ENCODE results near the gene SLC44A1. TPM values are rescaled to one million over a fixed set of nuclear protein-coding genes. Genes with fewer than 3 reads are reported as not detected.

The SLC44A1 gene
- total and polyA plus RNA-seq, 10 of the 15 experiments (the other 5 are each of a cell fraction or from before 2014, with no cell fraction given) = 2.4 to 21.2 (median 12.4) TPM

DNA sequence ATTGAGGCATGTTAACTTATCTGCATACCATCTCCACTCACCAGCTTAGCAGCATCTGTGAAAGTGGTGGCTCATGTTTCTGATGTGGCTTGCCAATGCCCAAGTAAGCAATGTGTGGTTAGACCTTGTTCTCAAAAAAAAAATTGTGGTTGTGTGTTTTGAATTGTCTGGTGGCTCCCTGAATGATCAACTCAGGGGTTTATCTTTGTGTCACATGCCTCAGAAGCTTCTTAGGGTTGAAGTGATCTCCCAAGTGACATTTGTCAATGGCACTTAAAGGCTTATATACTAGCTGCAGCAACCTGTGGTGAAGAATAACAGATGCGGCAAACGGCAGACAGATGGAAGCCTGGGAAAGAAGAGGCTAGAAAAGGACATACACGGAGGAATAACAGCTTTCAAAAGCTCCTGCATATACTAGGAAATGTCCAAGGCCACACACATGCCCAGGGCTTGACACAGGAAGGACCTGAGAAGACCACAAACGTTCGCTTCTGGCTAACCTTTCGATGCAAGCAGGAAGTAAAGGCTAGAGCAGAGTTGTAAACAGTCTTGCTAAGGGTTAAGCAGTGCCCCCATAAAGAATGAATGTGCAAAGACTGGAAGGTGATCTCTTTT, 161.2 kb downstream of the SLC44A1 start (continued):
- TF ChIP-seq E4F1 (IDR thresholded peaks at IDR 0.05; ENCODE audit: borderline replicate concordance, partially characterized antibody) (no peak), NFIC (IDR thresholded peaks at IDR 0.05; ENCODE audit: low read depth, low read length) (peak; percentile 61; the same call in 1 of the 2 replicates), YY1 (IDR thresholded peaks at IDR 0.05; ENCODE audit: low read depth, low read length) (no peak), ZBTB33 (IDR thresholded peaks at IDR 0.05) (no peak), NRF1 (conservative IDR thresholded peaks at IDR 0.05; ENCODE audit: low read depth, low read length) (no peak), ZZZ3 (IDR thresholded peaks at IDR 0.05; ENCODE audit: control insufficient read depth, insufficient read length, low read depth) (no peak), MAX (IDR thresholded peaks at IDR 0.05; ENCODE audit: low read depth, low read length) (no peak), MXI1 (IDR thresholded peaks at IDR 0.05; ENCODE audit: low read depth, low read length) (no peak), MEF2B (IDR thresholded peaks at IDR 0.05; ENCODE audit: partially characterized antibody, poor library complexity, severe bottlenecking) (peak; percentile 88), HCFC1 (IDR thresholded peaks at IDR 0.05; ENCODE audit: low read length) (no peak), SPI1 (IDR thresholded peaks at IDR 0.05; ENCODE audit: borderline replicate concordance, insufficient read depth, low read depth, low read length) (no peak), TCF12 (IDR thresholded peaks at IDR 0.05; ENCODE audit: low read depth, low read length) (no peak), SUPT20H (IDR thresholded peaks at IDR 0.05; ENCODE audit: borderline replicate concordance, control insufficient read depth, low read depth, low read length) (no peak), GABPA (IDR thresholded peaks at IDR 0.05; ENCODE audit: low read depth) (no peak), CREB1 (IDR thresholded peaks at IDR 0.05; ENCODE audit: low read depth) (0 out of 2 replicates have a peak, but pooled peaks have one; percentile 20), NBN (IDR thresholded peaks at IDR 0.05) (0 out of 2 replicates have a peak, but pooled peaks have one; percentile 61), NR2F1 (conservative IDR thresholded peaks at IDR 0.05) (peak; percentile 91), ASH2L (IDR thresholded peaks at IDR 0.05; ENCODE audit: borderline replicate concordance, low read depth) (no peak), BHLHE40 (IDR thresholded peaks at IDR 0.05; ENCODE audit: borderline replicate concordance in 1 of 2, low read depth in 2 of 2, low read length in 1 of 2) (peak; percentile 73 to 82), SMC3 (IDR thresholded peaks at IDR 0.05; ENCODE audit: borderline replicate concordance, low read length) (no peak), NR2C2 (IDR thresholded peaks at IDR 0.05; ENCODE audit: borderline replicate concordance, control insufficient read depth, insufficient read length, low read depth) (no peak)
- TF ChIP-seq, protein P1, sequence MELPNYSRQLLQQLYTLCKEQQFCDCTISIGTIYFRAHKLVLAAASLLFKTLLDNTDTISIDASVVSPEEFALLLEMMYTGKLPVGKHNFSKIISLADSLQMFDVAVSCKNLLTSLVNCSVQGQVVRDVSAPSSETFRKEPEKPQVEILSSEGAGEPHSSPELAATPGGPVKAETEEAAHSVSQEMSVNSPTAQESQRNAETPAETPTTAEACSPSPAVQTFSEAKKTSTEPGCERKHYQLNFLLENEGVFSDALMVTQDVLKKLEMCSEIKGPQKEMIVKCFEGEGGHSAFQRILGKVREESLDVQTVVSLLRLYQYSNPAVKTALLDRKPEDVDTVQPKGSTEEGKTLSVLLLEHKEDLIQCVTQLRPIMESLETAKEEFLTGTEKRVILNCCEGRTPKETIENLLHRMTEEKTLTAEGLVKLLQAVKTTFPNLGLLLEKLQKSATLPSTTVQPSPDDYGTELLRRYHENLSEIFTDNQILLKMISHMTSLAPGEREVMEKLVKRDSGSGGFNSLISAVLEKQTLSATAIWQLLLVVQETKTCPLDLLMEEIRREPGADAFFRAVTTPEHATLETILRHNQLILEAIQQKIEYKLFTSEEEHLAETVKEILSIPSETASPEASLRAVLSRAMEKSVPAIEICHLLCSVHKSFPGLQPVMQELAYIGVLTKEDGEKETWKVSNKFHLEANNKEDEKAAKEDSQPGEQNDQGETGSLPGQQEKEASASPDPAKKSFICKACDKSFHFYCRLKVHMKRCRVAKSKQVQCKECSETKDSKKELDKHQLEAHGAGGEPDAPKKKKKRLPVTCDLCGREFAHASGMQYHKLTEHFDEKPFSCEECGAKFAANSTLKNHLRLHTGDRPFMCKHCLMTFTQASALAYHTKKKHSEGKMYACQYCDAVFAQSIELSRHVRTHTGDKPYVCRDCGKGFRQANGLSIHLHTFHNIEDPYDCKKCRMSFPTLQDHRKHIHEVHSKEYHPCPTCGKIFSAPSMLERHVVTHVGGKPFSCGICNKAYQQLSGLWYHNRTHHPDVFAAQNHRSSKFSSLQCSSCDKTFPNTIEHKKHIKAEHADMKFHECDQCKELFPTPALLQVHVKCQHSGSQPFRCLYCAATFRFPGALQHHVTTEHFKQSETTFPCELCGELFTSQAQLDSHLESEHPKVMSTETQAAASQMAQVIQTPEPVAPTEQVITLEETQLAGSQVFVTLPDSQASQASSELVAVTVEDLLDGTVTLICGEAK (IDR thresholded peaks at IDR 0.05; ENCODE audit: borderline replicate concordance) = no peak

Data from GM12878 (cell line).